DOHH2 (cell line): ENCODE results near the gene CERS6.
"Not testable (repeated sequence)": the region's sequence is repeated elsewhere in the genome, so short reads cannot be mapped to it uniquely, and the experiment has no call there.

Source experiments
- H3F3A ChIP-seq: fragments of 200-600 bp; sonication (generic), shearing (Covaris generic); 2 replicates; pipeline ENCODE4 v1.6.0; 2016; ENCODE audit warnings: antibody characterized with exemption, mild to moderate bottlenecking; ENCODE audit not compliant: control insufficient read depth, insufficient read depth
- H3K27ac ChIP-seq: fragments of 200-600 bp; sonication (generic); 2 replicates; pipeline ENCODE4 v1.5.1; 2014; ENCODE audit warnings: low read depth, mild to moderate bottlenecking, low read length, moderate library complexity
- H3K27me3 ChIP-seq: fragments of 200-600 bp; sonication (generic); 2 replicates; pipeline ENCODE4 v1.6.1; 2014; ENCODE audit warnings: mild to moderate bottlenecking, low read length, mixed read lengths; ENCODE audit not compliant: control insufficient read depth
- H3K36me3 ChIP-seq: fragments of 200-600 bp; sonication (generic); 2 replicates; pipeline ENCODE4 v1.6.1; 2014; ENCODE audit warnings: mild to moderate bottlenecking, low read length, moderate library complexity, mixed read lengths; ENCODE audit not compliant: control insufficient read depth
- H3K4me1 ChIP-seq: fragments of 200-600 bp; sonication (generic); 2 replicates; pipeline ENCODE4 v1.6.1; 2014; ENCODE audit warnings: mild to moderate bottlenecking, low read length, mixed read lengths; ENCODE audit not compliant: control insufficient read depth
- H3K4me2 ChIP-seq: fragments of 200-600 bp; sonication (generic); 2 replicates; pipeline ENCODE4 v1.6.0; 2014; ENCODE audit warnings: mild to moderate bottlenecking, low read length, moderate library complexity
- H3K4me3 ChIP-seq: fragments of 200-600 bp; sonication (generic); 2 replicates; pipeline ENCODE4 v1.5.1; 2014; ENCODE audit warnings: mild to moderate bottlenecking, low read length, mixed read lengths
- H3K79me2 ChIP-seq: fragments of 200-600 bp; sonication (generic); 2 replicates; pipeline ENCODE4 v1.6.1; 2014; ENCODE audit warnings: mild to moderate bottlenecking, low read length, mixed read lengths; ENCODE audit not compliant: control insufficient read depth
- H3K9me2 ChIP-seq: fragments of 200-600 bp; sonication (generic); replicated peaks from 2 replicates; pipeline ENCODE4 v1.6.1; 2014; ENCODE audit warnings: mild to moderate bottlenecking, low read length, mixed read lengths; ENCODE audit not compliant: control insufficient read depth
- H3K9me3 ChIP-seq: fragments of 200-600 bp; sonication (generic); 2 replicates; pipeline ENCODE4 v1.6.1; 2014; ENCODE audit warnings: antibody characterized with exemption, low read length, mixed read lengths; ENCODE audit not compliant: control insufficient read depth, insufficient read depth
- H4K20me1 ChIP-seq: fragments of 200-600 bp; sonication (generic); 2 replicates; pipeline ENCODE4 v1.6.0; 2014; ENCODE audit warnings: low read depth, mild to moderate bottlenecking, antibody characterized with exemption, low read length, moderate library complexity; ENCODE audit not compliant: control insufficient read depth, insufficient read depth
- EZH2phosphoT487 ChIP-seq: fragments of 200-600 bp; sonication (generic); IDR thresholded peaks from 2 replicates; pipeline ENCODE4 v1.6.1; 2017; ENCODE audit warnings: borderline replicate concordance, mild to moderate bottlenecking, antibody characterized with exemption, low read length, moderate library complexity, mixed read lengths
- TF ChIP-seq, protein P1 (sequence below): fragments of 200-600 bp; sonication (generic); IDR thresholded peaks from one replicate; pipeline ENCODE4 v1.5.1; 2014; ENCODE audit warnings: antibody characterized with exemption, mild to moderate bottlenecking, low read depth, low read length; ENCODE audit not compliant: poor library complexity, severe bottlenecking

Gene CERS6

DNA sequence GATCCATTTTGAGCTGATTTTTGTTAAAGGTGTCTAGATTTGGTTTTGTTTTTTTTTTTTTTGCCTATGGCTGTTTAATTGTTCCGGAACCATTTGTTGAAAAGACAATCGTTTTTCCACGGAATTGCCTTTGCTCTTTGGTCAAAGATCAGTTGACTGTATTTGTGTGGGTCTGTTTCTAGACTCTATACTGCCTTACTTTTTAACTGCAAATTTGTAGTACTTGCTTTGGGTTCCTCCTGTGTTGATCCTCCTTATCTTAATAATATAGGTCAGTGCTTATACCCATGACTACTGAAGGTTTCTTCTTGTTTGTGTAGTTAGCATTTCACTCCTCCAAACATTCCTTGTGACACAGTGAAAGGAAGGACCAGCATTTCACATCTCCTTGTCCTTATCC is 30.4 kb downstream of the CERS6 start:
- H3K27me3 ChIP-seq, result no peaks in the 10 kb centered on the region
- no peaks in the 10 kb centered on the region for H3K36me3 ChIP-seq
- H4K20me1 ChIP-seq, result no peaks in the 10 kb centered on the region
- no peak overlapping the region for H3K4me2 ChIP-seq
- no peaks in the 10 kb centered on the region for H3K9me3 ChIP-seq
- H3K79me2 ChIP-seq, result no peaks in the 10 kb centered on the region
- no peak for TF ChIP-seq EZH2phosphoT487
- H3K4me1 ChIP-seq, result no peaks in the 10 kb centered on the region
- H3F3A ChIP-seq, result no peaks in the 10 kb centered on the region
- no peak overlapping the region for H3K27ac ChIP-seq
- H3K4me3 ChIP-seq, result no peak overlapping the region
- H3K9me2 ChIP-seq, result no peaks in the 10 kb centered on the region

DNA sequence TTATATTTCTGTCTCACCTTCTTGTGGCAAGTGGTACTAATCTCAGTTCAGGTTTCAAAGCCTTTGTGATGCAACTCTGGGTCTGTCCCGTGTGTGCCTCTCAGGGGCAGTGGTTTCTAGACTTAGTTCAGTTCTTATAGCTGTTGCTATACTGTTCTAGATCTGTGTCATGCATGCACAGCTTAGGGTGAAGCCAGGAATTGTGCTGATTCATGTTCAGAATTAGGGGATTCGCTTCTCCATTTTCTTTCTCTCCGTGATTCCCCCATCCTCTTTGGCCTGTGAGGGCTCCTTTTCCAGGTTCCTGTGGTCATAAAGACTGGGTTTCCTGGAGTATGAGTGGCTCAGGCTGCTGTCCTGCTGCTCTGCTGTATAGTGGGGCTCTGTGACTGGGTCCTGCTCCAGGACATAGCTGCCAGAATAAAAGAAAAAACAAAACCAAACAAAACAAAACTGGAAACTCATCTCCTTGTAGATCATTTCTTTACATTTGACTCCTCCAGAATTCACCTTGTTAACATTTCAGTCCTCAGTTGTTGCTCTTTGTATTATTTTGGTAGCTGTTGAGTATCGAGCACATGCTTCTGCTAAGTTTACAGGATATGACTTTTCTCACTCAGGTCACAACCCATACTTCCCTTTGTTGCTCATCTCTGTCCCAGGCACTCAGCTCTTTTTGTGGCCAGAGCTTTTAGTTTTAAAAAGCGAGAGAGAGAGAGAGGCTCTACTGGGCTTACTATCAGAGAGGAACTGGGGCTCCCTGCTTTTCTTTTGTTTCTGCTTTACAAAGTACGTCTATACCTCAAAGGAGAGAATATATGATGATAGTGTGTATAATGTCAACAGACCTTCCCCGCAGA is 34.2 kb downstream of the CERS6 start:
- Histone ChIP-seq H3K4me2 (no peak overlapping the region), H3K4me3 (no peak overlapping the region), H3K27ac (no peak overlapping the region), H3K4me1 (no peaks in the 10 kb centered on the region), H3K27me3 (no peaks in the 10 kb centered on the region), H4K20me1 (no peaks in the 10 kb centered on the region), H3K79me2 (no peaks in the 10 kb centered on the region), H3K36me3 (no peaks in the 10 kb centered on the region), H3K9me2 (no peaks in the 10 kb centered on the region), H3K9me3 (no peaks in the 10 kb centered on the region), H3F3A (no peaks in the 10 kb centered on the region)
- TF ChIP-seq, protein P1, sequence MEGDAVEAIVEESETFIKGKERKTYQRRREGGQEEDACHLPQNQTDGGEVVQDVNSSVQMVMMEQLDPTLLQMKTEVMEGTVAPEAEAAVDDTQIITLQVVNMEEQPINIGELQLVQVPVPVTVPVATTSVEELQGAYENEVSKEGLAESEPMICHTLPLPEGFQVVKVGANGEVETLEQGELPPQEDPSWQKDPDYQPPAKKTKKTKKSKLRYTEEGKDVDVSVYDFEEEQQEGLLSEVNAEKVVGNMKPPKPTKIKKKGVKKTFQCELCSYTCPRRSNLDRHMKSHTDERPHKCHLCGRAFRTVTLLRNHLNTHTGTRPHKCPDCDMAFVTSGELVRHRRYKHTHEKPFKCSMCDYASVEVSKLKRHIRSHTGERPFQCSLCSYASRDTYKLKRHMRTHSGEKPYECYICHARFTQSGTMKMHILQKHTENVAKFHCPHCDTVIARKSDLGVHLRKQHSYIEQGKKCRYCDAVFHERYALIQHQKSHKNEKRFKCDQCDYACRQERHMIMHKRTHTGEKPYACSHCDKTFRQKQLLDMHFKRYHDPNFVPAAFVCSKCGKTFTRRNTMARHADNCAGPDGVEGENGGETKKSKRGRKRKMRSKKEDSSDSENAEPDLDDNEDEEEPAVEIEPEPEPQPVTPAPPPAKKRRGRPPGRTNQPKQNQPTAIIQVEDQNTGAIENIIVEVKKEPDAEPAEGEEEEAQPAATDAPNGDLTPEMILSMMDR, result no peak
- no peak for TF ChIP-seq EZH2phosphoT487

DNA sequence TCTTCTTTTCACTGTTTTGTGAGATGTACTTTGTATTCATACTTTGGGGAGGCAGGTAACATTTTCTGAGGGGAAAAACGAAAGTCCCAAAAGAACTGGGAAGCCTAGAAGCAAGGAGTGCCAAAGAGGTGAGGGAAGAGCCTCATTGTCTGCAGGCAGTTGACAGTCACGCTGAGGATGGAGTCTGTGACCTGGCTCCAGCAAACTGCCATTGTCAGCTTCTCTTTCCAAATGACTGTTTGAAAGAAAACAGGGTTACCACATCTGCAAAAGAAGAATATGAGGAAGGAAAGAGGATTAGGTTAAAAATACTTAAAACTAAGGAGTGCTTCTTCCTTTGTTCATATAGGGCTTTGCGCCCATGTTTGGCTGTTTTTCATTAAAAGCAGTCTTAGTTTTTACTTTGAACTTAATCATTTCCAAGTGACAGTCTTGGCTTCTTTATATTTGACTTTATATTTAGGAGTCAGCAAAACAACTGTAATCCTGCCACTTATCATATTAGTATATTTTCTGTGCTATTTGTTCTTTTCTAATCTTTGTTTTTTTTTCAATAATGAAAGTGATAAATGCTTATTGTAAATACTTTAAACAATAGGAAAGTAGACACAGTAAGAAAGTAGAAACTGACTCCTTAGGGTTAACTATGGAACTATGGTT is 35.0 kb downstream of the CERS6 start:
- Histone ChIP-seq H3K4me1 (no peaks in the 10 kb centered on the region), H3K36me3 (no peaks in the 10 kb centered on the region), H3K27me3 (no peaks in the 10 kb centered on the region), H3K9me2 (no peaks in the 10 kb centered on the region), H3F3A (no peaks in the 10 kb centered on the region), H3K79me2 (no peaks in the 10 kb centered on the region), H3K4me2 (no peak overlapping the region), H3K4me3 (no peak overlapping the region), H4K20me1 (no peaks in the 10 kb centered on the region), H3K27ac (no peak overlapping the region), H3K9me3 (no peaks in the 10 kb centered on the region)
- TF ChIP-seq, protein P1, result no peak
- no peak for TF ChIP-seq EZH2phosphoT487

DNA sequence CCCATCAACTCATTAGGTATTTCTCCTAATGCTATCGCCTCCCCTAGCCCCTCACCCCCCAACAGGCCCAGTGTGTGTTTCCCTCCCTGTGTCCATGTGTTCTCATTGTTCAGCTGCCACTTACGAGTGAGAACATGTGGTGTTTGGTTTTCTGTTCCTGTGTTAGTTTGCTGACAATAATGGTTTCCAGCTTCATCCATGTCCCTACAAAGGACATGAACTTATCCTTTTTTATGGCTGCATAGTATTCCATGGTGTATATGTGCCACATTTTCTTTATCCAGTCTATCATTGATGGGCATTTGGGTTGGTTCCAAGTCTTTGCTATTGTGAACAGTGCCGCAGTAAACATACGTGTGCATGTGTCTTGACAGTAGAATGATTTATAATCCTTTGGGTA is 35.7 kb downstream of the CERS6 start:
- H3K36me3 ChIP-seq, H3K4me2 ChIP-seq, H3F3A ChIP-seq, H3K9me2 ChIP-seq, H3K4me3 ChIP-seq, H3K79me2 ChIP-seq, H4K20me1 ChIP-seq, H3K27ac ChIP-seq, H3K9me3 ChIP-seq, H3K27me3 ChIP-seq, H3K4me1 ChIP-seq: not testable (repeated sequence)

- not testable (repeated sequence) for H3K27me3 ChIP-seq, H3K79me2 ChIP-seq, H3K4me3 ChIP-seq, H4K20me1 ChIP-seq, H3K9me3 ChIP-seq, H3F3A ChIP-seq, H3K9me2 ChIP-seq, H3K36me3 ChIP-seq, H3K4me2 ChIP-seq, H3K27ac ChIP-seq, H3K4me1 ChIP-seq
These were observed 37.1 kb downstream of the CERS6 start for GRCh38 chr2:168493219-168493618.
